Stimulated activated CD8-positive, alpha-beta memory T cell treated with anti-CD3 and anti-CD28 coated beads, Interleukin-12 subunit alpha, Interleukin-12 subunit beta, amount 100 ng/mL, for 4 hours (primary cell): ENCODE results near the gene PFDN1.
A peak's percentile ranks its signal among the peaks of the same experiment; 100 is the strongest.

Source experiments
- DNase-seq: peaks from one replicate; pipeline ENCODE4 v3.0.0-alpha.2; 2020; ENCODE audit warnings: low read depth

Gene PFDN1

DNA sequence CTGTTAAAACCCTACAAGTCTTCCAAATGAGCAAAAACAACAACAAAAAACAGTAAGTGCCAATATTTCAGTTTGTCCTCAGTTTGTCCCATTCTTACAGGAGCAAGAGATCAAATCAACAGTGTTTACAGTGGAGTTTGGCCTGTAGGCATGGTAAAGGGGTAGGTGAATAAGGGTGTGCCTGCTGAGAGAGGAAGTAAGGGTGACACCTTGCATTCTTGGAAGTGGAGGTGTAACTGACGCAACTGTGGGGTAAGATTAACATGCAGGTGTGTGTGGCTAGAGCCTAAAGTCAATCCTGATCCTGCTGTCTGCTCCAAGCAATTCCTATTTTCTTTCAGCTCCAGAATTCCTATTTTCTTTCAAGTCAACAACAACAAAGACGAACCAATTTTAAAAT, 43.4 kb downstream of the PFDN1 start:
- no peak for DNase-seq

DNA sequence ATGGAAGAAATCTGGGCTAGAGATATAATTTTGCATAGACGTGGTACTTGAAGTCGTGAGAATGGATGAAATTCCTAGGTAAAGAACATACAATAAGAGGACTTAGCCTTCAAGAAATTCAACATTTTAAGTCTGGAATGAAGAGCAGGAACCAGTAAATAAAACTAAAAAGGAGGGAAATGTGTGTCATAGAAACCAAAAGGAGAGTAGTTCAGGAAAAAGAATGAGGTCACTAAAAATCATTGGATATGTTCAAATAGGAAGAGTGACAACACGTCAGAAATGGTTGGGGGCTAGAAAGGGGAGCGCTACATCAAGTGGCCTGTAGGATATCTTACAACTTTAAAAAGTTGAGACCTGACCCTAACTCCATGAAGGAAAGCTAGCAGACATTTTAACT, 44.0 kb downstream of the PFDN1 start:
- DNase-seq, result no peak

- no peak for DNase-seq
Measured at GRCh38 chr5:140258016-140258415, 44.9 kb downstream of the PFDN1 start.

- no peak for DNase-seq
Measured at GRCh38 chr5:140256726-140257125, 46.2 kb downstream of the PFDN1 start.

DNA sequence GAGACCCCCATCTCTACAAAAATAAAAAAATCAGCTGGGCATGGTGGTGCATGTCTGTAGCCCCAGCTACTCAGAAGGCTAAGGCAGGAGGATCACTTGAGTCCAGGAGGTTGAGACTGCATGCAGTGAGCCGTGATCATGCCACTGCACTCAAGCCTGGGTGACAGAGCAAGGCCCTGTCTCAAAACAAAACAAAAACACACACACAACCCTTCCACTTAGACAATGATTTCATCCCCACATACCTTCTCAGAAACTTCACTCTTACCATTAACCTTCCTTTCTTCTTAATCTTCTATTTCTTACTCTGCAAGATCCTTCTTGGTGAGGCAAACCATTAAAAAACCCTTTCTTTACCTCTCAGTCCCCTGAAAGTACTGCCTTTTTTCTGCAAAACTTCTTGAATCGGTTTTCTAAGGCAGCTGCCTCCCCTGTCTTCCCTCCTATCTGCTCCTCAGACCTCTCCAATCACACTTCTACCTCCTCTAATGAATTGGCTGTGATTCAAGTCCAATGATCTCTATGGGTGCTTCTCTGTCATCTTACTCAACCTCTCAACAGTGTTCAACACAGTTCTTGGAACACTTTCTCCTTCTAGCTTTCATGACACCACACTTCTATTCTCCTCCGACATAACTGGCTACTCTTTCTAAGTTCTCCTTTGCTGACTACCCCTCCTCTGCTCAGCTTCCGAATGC, 47.3 kb downstream of the PFDN1 start:
- DNase-seq, result no peak

GRCh38 chr5:140253985-140254384, 48.9 kb downstream of the PFDN1 start:
- DNase-seq, result no peak

DNA sequence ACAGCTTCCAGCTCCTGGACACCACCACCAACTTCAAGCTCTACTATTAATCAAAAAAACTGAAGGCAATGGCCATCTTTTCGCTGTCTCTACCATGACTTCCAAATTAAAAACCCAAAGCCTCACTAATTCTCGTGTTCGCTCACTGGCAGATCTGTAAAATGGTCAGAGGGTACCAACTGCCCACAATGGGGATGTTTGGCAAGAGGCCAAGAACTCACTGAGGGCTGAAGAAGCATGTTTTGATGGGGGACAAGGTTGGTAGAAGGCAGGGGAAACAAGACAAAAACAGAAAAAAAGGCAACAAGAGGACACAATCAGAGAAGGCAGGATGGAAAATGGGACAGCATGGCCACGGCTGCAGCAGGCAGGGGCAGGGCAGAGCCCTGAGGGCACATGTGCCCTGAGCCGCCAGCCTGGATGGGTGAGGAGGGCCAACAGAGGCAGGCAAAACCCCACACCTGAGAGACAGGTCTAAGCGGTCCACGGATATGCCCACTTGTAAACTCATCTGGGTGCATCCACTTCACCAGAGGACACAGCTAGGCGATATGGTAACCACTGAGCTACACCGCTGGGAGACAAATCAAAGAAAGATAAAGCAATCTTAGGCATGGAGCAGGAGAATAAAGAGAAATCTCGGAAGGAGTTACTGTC, 50.3 kb downstream of the PFDN1 start:
- no peak for DNase-seq

DNA sequence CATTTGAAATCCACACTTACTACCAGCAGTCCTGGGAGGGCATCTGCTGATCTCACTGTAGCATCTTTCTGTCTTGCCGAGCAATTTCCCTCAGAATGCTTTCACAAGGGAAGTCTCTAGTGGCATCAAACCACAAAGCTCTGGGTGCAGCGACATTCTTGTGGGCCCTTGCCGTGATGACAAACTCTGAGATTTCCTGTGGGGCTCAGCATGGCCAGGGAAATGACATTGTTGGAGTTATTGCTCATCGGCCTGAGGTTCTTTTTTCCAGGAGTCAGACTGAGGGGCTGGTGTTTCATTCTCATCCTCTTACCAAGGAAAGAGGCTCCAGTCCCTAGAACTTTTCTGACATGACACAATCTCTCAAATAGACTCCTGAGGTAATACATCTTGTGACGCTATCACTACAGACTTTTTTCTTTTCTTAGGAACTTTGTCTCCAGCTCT, 51.4 kb downstream of the PFDN1 start:
- DNase-seq, result peak; percentile 12

- no peak for DNase-seq
Measured at GRCh38 chr5:140250386-140250785, 52.5 kb downstream of the PFDN1 start.

GRCh38 chr5:140249536-140249935, 53.4 kb downstream of the PFDN1 start:
- no peak for DNase-seq

DNA sequence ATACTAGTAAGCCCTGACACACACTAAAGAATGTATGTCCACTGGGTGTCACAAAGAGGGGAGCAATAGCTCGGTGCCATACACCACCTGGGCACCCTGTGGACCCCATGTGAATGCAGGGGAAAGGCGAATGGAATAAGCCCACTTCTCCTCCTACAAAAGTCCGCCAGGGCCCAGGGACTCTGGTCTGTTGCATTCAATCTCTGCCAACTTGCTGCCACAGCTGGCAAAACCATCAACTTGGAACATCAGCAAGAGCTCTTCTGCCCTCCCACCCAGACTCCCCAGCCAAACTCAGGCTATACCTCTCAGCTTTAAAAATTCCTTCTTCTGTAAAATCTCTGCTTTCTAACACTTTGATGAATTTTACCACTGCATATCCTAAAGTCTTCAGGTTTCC, 54.5 kb downstream of the PFDN1 start:
- DNase-seq, result no peak

GRCh38 chr5:140246378-140247122, 56.4 kb downstream of the PFDN1 start:
- DNase-seq, result no peak

DNA sequence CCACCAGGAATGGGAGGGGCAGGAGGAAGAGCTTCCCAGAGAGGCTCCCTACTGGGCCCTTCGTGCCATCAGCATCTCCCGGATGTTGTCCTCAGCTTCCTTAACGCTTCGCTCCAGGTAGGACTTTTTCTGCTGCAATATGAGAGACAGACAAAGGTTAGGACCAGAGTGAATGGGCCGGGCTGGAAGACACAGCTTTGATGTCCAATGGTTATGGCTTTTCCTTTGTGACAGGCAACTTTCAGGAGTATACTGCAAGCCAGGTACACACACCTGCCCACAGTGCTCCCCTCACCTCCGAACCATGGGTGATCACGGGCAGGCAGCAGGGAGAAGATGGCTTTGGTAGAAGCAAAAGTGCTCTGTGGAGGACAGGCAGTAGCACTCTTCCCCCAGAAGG, 57.0 kb downstream of the PFDN1 start:
- DNase-seq, result no peak

DNA sequence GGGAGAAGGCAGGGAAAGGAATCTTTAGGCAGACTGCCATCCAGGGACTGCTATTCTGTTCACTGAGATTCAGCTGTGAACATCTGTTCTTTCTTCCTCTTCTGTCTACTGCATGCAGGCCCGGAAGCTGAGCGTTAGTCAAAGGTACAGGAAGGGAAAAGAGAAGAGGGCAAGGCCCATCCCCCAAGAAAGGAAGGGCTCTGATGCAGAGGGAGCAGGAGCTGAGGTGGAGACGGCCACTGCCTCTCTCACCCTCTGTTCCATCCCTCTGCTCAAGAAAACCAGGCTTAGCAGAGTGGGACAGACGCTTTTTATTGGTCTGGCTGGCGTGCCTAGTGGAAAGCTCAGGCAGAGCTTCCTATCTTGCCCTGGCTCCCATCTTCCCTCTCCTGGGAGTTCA, 57.6 kb downstream of the PFDN1 start:
- no peak for DNase-seq

DNA sequence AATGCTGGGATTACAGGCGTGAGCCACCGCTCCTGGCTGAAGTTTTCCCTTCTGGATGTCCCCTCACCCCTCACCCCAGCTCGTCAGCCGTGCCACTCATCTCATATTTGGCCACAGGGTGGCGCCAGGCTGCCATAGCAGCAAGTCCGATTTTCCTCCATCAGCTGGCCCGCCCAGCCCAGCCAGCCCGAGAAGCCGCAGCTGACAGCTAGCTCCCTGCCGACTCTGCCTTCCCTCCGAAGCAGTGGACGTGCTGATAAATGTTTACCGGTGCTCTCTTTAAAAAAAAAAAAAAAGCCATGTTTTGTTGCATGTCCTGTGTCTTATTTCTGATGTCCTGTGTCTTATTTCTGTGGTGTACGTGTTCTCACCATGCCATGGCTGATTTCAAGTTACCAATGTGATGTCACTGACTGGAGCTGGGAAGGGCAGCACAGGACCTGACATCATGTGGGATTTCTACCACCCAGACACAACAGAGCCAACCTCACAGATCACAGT, 58.3 kb downstream of the PFDN1 start:
- peak; percentile 40 for DNase-seq

DNA sequence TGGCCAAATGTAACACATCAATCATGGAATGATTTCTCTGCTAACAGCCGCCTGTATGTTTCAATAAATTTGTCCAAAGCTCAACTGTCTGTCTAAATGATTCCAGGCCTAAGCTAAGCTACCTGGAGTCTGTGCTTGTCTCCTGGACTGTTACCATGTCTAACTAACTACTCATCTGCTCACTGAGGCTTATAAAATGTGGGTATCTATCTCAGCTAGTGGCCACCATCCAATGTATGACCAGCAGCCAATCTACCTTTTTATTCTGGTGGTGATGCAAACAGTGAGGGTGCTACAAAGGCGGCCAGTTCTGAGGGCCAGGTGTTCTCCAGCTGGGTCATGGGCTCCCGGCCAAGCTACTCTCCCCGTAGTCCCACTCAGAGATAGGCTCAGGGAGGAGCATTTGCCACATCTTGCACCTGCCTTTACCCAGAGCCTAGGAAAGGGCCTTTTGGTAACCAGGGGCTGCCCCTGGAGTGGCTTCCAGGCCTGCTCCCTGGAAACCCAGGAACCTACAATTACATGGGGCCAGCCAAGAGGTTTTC, 59.1 kb downstream of the PFDN1 start:
- DNase-seq, result no peak

DNA sequence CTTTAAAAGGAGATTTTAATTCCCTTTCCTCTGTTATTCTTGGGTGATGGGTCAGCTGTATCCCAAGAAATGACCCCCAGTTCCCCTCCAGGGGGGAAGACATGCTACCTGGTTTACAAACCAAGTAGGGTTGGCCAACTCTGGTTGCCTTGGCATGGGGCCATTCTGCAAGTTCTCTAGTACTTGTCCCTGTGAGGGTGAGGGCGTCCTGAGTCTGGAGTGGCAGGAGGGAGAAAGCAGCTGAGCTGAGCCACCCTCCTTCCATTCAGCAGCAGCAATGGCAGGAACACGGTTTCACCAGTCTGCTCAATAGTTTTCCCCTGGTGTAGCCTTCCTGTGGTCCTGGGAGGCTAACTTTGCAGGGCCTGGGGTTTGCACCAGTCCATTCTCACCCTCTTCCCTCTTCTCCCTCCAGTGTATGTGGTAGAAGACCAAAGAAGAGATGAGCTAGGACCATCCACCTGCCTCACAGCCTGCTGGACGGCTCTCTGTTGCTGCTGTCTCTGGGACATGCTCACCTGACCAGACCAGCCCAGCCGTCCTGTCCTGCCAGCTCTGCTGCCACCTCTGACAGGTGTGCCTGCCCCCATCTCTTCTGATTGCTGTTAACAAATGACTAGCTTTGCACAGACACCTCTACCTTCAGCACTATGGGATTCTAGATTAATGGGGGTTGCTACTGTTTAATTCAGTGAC, 59.9 kb downstream of the PFDN1 start:
- no peak for DNase-seq

DNA sequence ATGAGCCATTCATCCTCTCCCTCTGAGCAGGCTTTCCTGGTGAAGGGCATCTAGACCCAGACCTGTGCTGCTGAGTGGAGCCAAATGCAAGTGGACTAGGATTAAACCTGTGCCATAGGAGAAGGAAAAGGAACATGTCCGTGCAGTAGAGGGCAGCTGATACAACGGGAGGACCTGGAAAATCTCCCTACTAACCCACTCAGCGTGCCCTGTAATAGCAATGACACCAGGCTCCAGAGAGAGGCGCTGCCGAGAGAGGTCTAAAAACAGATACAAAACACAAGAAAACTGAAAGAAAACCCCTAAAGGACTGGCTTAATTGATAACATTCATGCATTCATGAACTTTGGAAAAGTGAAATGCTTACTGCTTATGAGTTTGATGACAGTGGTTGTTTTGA, 60.8 kb downstream of the PFDN1 start:
- no peak for DNase-seq

- no peak for DNase-seq
Measured at GRCh38 chr5:140240987-140241706, 61.8 kb downstream of the PFDN1 start.

GRCh38 chr5:140239939-140240700, 62.8 kb downstream of the PFDN1 start:
- DNase-seq, result peak; percentile 15

DNA sequence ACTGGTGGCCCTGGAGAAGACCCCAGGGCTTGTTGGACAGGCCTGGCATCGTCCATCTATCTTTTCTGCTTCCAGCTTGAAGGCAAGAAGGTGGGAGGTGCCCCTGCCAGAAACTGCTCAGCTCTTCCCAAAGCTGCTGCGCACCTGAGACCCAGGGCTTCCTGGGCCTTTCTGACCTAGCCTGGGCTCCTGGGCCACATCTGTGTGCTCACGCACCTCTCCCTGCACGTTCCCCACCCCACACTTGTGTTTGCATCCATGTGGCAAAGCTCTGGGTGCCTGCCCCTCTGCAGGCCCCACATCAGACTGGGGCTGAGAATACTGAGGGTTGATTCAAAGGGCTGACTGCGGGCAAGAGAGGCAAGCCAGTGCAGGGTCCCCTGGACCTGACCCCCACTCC, 63.4 kb downstream of the PFDN1 start:
- no peak for DNase-seq
